HEK293 (cell line): Measurements from ENCODE around the gene GDPD3.
A peak's percentile ranks its signal among the peaks of the same experiment; 100 is the strongest.

Experiments used
- EGR2 ChIP-seq: fragments of 450-650 bp; formaldehyde crosslinking; IDR thresholded peaks from 2 replicates; pipeline ENCODE4 v1.5.1; 2016; ENCODE audit warnings: low read depth, missing biosample characterization, missing genetic modification characterization
- HOXA7 ChIP-seq: sonication (generic); formaldehyde crosslinking; IDR thresholded peaks from 2 replicates; pipeline ENCODE4 v1.8.1; 2022; ENCODE audit warnings: missing genetic modification reagents, borderline replicate concordance
- HOXC10 ChIP-seq: sonication (generic); formaldehyde crosslinking; IDR thresholded peaks from 2 replicates; pipeline ENCODE4 v1.8.1; 2023; ENCODE audit warnings: mild to moderate bottlenecking, missing genetic modification reagents
- HOXD13 ChIP-seq: sonication (generic); formaldehyde crosslinking; IDR thresholded peaks from 2 replicates; pipeline ENCODE4 v1.8.0; 2022; ENCODE audit warnings: missing genetic modification reagents, borderline replicate concordance
- KLF7 ChIP-seq: fragments of 450-650 bp; formaldehyde crosslinking; IDR thresholded peaks from 2 replicates; pipeline ENCODE4 v1.5.1; 2016; ENCODE audit warnings: missing biosample characterization, missing genetic modification characterization, borderline replicate concordance
- KLF8 ChIP-seq: fragments of 450-650 bp; formaldehyde crosslinking; IDR thresholded peaks from 2 replicates; pipeline ENCODE4 v1.5.1; 2016; ENCODE audit warnings: missing biosample characterization, missing genetic modification characterization
- SCRT2 ChIP-seq: fragments of 450-650 bp; formaldehyde crosslinking; IDR thresholded peaks from 2 replicates; pipeline ENCODE4 v1.5.1; 2016; ENCODE audit warnings: missing biosample characterization, missing genetic modification characterization
- TRIM28 ChIP-seq: IDR thresholded peaks from 2 replicates; pipeline ENCODE4 v1.6.1; 2011; ENCODE audit warnings: low read length, control low read depth, borderline replicate concordance
- WT1 ChIP-seq: fragments of 450-650 bp; formaldehyde crosslinking; IDR thresholded peaks from 2 replicates; pipeline ENCODE4 v1.5.1; 2016; ENCODE audit warnings: missing biosample characterization, missing genetic modification characterization
- ZBTB20 ChIP-seq: fragments of 450-650 bp; formaldehyde crosslinking; IDR thresholded peaks from 2 replicates; pipeline ENCODE4 v1.5.1; 2016; ENCODE audit warnings: missing biosample characterization, missing genetic modification characterization
- ZEB2 ChIP-seq: fragments of 450-650 bp; formaldehyde crosslinking; IDR thresholded peaks from 2 replicates; pipeline ENCODE4 v1.5.1; 2016; ENCODE audit warnings: missing biosample characterization, missing genetic modification characterization
- ZFP3 ChIP-seq: fragments of 450-650 bp; formaldehyde crosslinking; IDR thresholded peaks from 2 replicates; pipeline ENCODE4 v1.5.1; 2016; ENCODE audit warnings: low read depth, missing biosample characterization, missing genetic modification characterization
- ZFP69B ChIP-seq: fragments of 450-650 bp; formaldehyde crosslinking; IDR thresholded peaks from 2 replicates; pipeline ENCODE4 v1.5.1; 2016; ENCODE audit warnings: missing biosample characterization, missing genetic modification characterization
- ZNF114 ChIP-seq: fragments of 450-650 bp; formaldehyde crosslinking; IDR thresholded peaks from 2 replicates; pipeline ENCODE4 v1.5.0; 2017; ENCODE audit warnings: missing biosample characterization, missing genetic modification characterization
- ZNF175 ChIP-seq: fragments of 450-650 bp; formaldehyde crosslinking; IDR thresholded peaks from 2 replicates; pipeline ENCODE4 v1.5.1; 2016; ENCODE audit warnings: missing biosample characterization, missing genetic modification characterization
- ZNF202 ChIP-seq: fragments of 450-650 bp; formaldehyde crosslinking; IDR thresholded peaks from 2 replicates; pipeline ENCODE4 v1.5.1; 2016; ENCODE audit warnings: missing biosample characterization, missing genetic modification characterization, borderline replicate concordance
- ZNF223 ChIP-seq: fragments of 450-650 bp; formaldehyde crosslinking; IDR thresholded peaks from 2 replicates; pipeline ENCODE4 v1.5.1; 2016; ENCODE audit warnings: missing biosample characterization, missing genetic modification characterization
- ZNF23 ChIP-seq: fragments of 450-650 bp; formaldehyde crosslinking; IDR thresholded peaks from 2 replicates; pipeline ENCODE4 v1.5.1; 2016; ENCODE audit warnings: missing biosample characterization, missing genetic modification characterization, borderline replicate concordance
- ZNF416 ChIP-seq: fragments of 450-650 bp; formaldehyde crosslinking; IDR thresholded peaks from 2 replicates; pipeline ENCODE4 v1.5.1; 2016; ENCODE audit warnings: missing biosample characterization, missing genetic modification characterization
- ZNF654 ChIP-seq: fragments of 450-650 bp; formaldehyde crosslinking; IDR thresholded peaks from 2 replicates; pipeline ENCODE4 v1.5.1; 2016; ENCODE audit warnings: low read depth, missing biosample characterization, missing genetic modification characterization
- ZNF76 ChIP-seq: fragments of 450-650 bp; formaldehyde crosslinking; IDR thresholded peaks from 2 replicates; pipeline ENCODE4; 2016; ENCODE audit warnings: low read depth, missing biosample characterization, missing genetic modification characterization, borderline replicate concordance
- ZNF768 ChIP-seq: fragments of 450-650 bp; formaldehyde crosslinking; IDR thresholded peaks from 2 replicates; pipeline ENCODE4 v1.5.1; 2018; ENCODE audit warnings: missing biosample characterization, mild to moderate bottlenecking, missing genetic modification characterization
- ZNF777 ChIP-seq: fragments of 450-650 bp; formaldehyde crosslinking; IDR thresholded peaks from 2 replicates; pipeline ENCODE4 v1.5.1; 2017; ENCODE audit warnings: missing biosample characterization, missing genetic modification characterization, borderline replicate concordance
- ZXDB ChIP-seq: fragments of 450-650 bp; formaldehyde crosslinking; IDR thresholded peaks from 2 replicates; pipeline ENCODE4 v1.5.1; 2016; ENCODE audit warnings: missing biosample characterization, missing genetic modification characterization
- TF ChIP-seq, protein P1 (sequence below): fragments of 450-650 bp; formaldehyde crosslinking; IDR thresholded peaks from 2 replicates; pipeline ENCODE4 v1.5.1; 2017; ENCODE audit warnings: missing biosample characterization, mild to moderate bottlenecking, missing genetic modification characterization, moderate library complexity
- TF ChIP-seq, protein P2 (sequence below): IDR thresholded peaks from 2 replicates; pipeline ENCODE4 v1.6.1; 2011; ENCODE audit warnings: mild to moderate bottlenecking, low read depth, low read length, borderline replicate concordance
- TF ChIP-seq, protein P3 (sequence below): fragments of 450-650 bp; formaldehyde crosslinking; IDR thresholded peaks from 2 replicates; pipeline ENCODE4 v1.5.1; 2016; ENCODE audit warnings: missing biosample characterization, missing genetic modification characterization
- TF ChIP-seq, protein P4 (sequence below): fragments of 450-650 bp; formaldehyde crosslinking; IDR thresholded peaks from 2 replicates; pipeline ENCODE4 v1.5.1; 2016; ENCODE audit warnings: missing biosample characterization, missing genetic modification characterization, low read depth
- TF ChIP-seq, protein P5 (sequence below): fragments of 450-650 bp; formaldehyde crosslinking; IDR thresholded peaks from 2 replicates; pipeline ENCODE4 v1.5.1; 2016; ENCODE audit warnings: missing biosample characterization, missing genetic modification characterization, borderline replicate concordance

GDPD3 gene

DNA sequence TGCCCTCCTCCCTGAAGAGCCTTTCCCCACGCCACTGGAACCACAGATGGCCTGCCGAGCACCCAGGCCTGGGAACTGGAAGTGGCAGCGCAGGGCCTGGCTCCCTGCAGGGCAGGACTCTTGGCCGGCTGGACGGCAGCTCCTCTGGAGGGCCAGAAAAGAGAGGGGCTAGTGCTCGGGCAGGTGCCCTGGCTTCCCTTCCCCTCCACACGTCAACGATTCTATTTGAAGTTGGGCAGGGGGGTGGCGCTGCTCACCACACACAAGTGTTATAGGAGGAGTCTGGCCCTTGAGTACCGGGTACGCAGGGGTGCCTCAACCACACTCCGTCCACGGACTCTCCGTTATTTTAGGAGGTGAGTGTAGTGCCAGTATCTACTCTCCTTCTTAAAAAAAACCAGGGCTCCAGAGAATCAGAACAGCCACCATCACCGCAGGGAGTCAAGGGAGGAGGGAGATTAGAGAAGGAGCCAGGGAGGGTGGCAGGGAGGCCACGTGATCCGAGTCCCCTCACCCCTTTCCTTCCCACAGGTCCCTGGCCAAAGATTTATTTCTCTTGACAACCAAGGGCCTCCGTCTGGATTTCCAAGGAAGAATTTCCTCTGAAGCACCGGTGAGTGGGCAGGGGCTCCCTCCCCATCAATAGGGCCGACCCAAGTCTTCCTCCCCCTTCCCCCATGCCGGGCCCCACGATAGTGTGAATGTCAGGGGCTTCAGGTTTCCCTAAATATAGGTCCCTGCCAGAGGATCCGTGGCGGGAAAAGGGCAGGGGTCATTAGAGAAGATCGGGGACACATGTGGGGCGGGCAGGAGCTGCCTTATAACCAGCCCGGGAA, 49.2 kb downstream of the GDPD3 start (continued):
- TF ChIP-seq, protein P1, sequence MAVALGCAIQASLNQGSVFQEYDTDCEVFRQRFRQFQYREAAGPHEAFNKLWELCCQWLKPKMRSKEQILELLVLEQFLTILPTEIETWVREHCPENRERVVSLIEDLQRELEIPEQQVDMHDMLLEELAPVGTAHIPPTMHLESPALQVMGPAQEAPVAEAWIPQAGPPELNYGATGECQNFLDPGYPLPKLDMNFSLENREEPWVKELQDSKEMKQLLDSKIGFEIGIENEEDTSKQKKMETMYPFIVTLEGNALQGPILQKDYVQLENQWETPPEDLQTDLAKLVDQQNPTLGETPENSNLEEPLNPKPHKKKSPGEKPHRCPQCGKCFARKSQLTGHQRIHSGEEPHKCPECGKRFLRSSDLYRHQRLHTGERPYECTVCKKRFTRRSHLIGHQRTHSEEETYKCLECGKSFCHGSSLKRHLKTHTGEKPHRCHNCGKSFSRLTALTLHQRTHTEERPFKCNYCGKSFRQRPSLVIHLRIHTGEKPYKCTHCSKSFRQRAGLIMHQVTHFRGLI (tag by site-specific recombination) = no peak
- TF ChIP-seq HOXC10 (CRISPR knock-in tag) = no peak
- TF ChIP-seq EGR2 (tag by site-specific recombination) = peak; percentile 65
- 0 out of 2 replicates have a peak, but pooled peaks have one; percentile 3 for TF ChIP-seq ZNF654
- no peak for TF ChIP-seq HOXD13 (CRISPR knock-in tag)
- peak; percentile 87 for TF ChIP-seq ZXDB
- TF ChIP-seq, protein P2, sequence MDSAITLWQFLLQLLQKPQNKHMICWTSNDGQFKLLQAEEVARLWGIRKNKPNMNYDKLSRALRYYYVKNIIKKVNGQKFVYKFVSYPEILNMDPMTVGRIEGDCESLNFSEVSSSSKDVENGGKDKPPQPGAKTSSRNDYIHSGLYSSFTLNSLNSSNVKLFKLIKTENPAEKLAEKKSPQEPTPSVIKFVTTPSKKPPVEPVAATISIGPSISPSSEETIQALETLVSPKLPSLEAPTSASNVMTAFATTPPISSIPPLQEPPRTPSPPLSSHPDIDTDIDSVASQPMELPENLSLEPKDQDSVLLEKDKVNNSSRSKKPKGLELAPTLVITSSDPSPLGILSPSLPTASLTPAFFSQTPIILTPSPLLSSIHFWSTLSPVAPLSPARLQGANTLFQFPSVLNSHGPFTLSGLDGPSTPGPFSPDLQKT = no peak
- TF ChIP-seq ZEB2 (tag by site-specific recombination) = 0 out of 2 replicates have a peak, but pooled peaks have one; percentile 68
- TF ChIP-seq WT1 (tag by site-specific recombination) = peak; percentile 80
- TF ChIP-seq ZNF114 (tag by site-specific recombination) = no peak
- TF ChIP-seq ZNF223 (tag by site-specific recombination) = no peak
- no peak for TF ChIP-seq ZNF23 (tag by site-specific recombination)
- no peak for TF ChIP-seq ZFP3
- no peak for TF ChIP-seq HOXA7 (CRISPR knock-in tag)
- no peak for TF ChIP-seq ZNF768 (tag by site-specific recombination)
- no peak for TF ChIP-seq ZNF202 (tag by site-specific recombination)
- TF ChIP-seq SCRT2 = peak; percentile 84
- TF ChIP-seq ZNF416 = no peak
- TF ChIP-seq, protein P3, sequence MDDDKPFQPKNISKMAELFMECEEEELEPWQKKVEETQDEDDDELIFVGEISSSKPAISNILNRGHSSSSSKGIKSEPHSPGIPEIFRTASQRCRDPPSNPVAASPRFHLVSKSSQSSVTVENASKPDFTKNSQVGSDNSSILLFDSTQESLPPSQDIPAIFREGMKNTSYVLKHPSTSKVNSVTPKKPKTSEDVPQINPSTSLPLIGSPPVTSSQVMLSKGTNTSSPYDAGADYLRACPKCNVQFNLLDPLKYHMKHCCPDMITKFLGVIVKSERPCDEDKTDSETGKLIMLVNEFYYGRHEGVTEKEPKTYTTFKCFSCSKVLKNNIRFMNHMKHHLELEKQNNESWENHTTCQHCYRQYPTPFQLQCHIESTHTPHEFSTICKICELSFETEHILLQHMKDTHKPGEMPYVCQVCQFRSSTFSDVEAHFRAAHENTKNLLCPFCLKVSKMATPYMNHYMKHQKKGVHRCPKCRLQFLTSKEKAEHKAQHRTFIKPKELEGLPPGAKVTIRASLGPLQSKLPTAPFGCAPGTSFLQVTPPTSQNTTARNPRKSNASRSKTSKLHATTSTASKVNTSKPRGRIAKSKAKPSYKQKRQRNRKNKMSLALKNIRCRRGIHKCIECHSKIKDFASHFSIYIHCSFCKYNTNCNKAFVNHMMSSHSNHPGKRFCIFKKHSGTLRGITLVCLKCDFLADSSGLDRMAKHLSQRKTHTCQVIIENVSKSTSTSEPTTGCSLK (tag by site-specific recombination) = no peak
- no peak for TF ChIP-seq ZFP69B (tag by site-specific recombination)
- peak; percentile 91 for TF ChIP-seq ZNF76 (tag by site-specific recombination)
- TF ChIP-seq KLF8 (tag by site-specific recombination) = no peak
- TF ChIP-seq ZNF777 (tag by site-specific recombination) = no peak
- TF ChIP-seq, protein P4, sequence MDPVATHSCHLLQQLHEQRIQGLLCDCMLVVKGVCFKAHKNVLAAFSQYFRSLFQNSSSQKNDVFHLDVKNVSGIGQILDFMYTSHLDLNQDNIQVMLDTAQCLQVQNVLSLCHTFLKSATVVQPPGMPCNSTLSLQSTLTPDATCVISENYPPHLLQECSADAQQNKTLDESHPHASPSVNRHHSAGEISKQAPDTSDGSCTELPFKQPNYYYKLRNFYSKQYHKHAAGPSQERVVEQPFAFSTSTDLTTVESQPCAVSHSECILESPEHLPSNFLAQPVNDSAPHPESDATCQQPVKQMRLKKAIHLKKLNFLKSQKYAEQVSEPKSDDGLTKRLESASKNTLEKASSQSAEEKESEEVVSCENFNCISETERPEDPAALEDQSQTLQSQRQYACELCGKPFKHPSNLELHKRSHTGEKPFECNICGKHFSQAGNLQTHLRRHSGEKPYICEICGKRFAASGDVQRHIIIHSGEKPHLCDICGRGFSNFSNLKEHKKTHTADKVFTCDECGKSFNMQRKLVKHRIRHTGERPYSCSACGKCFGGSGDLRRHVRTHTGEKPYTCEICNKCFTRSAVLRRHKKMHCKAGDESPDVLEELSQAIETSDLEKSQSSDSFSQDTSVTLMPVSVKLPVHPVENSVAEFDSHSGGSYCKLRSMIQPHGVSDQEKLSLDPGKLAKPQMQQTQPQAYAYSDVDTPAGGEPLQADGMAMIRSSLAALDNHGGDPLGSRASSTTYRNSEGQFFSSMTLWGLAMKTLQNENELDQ (tag by site-specific recombination) = no peak
- no peak for TF ChIP-seq KLF7 (tag by site-specific recombination)
- no peak for TF ChIP-seq ZNF175 (tag by site-specific recombination)
- peak; percentile 53; the same call in 1 of the 2 replicates for TF ChIP-seq ZBTB20 (tag by site-specific recombination)
- TF ChIP-seq TRIM28 = 0 out of 2 replicates have a peak, but pooled peaks have one; percentile 55
- TF ChIP-seq, protein P5, sequence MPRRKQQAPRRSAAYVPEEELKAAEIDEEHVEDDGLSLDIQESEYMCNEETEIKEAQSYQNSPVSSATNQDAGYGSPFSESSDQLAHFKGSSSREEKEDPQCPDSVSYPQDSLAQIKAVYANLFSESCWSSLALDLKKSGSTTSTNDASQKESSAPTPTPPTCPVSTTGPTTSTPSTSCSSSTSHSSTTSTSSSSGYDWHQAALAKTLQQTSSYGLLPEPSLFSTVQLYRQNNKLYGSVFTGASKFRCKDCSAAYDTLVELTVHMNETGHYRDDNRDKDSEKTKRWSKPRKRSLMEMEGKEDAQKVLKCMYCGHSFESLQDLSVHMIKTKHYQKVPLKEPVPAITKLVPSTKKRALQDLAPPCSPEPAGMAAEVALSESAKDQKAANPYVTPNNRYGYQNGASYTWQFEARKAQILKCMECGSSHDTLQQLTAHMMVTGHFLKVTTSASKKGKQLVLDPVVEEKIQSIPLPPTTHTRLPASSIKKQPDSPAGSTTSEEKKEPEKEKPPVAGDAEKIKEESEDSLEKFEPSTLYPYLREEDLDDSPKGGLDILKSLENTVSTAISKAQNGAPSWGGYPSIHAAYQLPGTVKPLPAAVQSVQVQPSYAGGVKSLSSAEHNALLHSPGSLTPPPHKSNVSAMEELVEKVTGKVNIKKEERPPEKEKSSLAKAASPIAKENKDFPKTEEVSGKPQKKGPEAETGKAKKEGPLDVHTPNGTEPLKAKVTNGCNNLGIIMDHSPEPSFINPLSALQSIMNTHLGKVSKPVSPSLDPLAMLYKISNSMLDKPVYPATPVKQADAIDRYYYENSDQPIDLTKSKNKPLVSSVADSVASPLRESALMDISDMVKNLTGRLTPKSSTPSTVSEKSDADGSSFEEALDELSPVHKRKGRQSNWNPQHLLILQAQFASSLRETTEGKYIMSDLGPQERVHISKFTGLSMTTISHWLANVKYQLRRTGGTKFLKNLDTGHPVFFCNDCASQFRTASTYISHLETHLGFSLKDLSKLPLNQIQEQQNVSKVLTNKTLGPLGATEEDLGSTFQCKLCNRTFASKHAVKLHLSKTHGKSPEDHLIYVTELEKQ (tag by site-specific recombination) = no peak
